Right lobe of liver (tissue), 6 donors: Measurements from ENCODE around the gene COL23A1. TPM values are rescaled to one million over a fixed set of nuclear protein-coding genes. Genes with fewer than 3 reads are reported as not detected.

Experiments
- ATAC-seq, 4 donors: fragments of 200-7000 bp; cut with Tn5 transposase; one replicate each; pipeline ENCODE4 v1.9.1; 2020; ENCODE audit warnings: mild to moderate bottlenecking in 4 of 4, moderate library complexity in 4 of 4
- DNase-seq, 3 donors: peaks; one replicate each; pipeline ENCODE4 v3.0.0-alpha.2; 2020
- H3K27ac ChIP-seq, 3 donors: fragments of 200-600 bp; one replicate each; pipeline ENCODE4 v1.8.0; 2022
- H3K27me3 ChIP-seq, 2 donors: fragments of 200-600 bp; one replicate each; pipeline ENCODE4 v1.8.0; 2022
- H3K36me3 ChIP-seq, 4 donors: fragments of 200-600 bp; sonication (generic) in 1 of 4; one replicate each; pipeline versions ENCODE4 v1.5.1 to v1.8.0; 2017 to 2022; ENCODE audit warnings: control low read depth in 1 of 4
- H3K4me1 ChIP-seq, 4 donors: fragments of 200-600 bp; sonication (generic) in 1 of 4; one replicate each; pipeline versions ENCODE4 v1.5.1 to v1.8.0; 2017 to 2022; ENCODE audit warnings: control low read depth in 1 of 4
- H3K4me3 ChIP-seq, 3 donors: fragments of 200-600 bp; one replicate each; pipeline ENCODE4 v1.8.0; 2022
- H3K9me3 ChIP-seq, 4 donors: fragments of 200-600 bp; sonication (generic) in 1 of 4; one replicate each; pipeline versions ENCODE4 v1.5.1 to v1.8.0; 2017 to 2022; ENCODE audit warnings: control low read depth in 1 of 4
- CTCF ChIP-seq, 4 donors: fragments of 200-600 bp in 3 of 4; fragments of 450-650 bp in 1 of 4; IDR thresholded peaks; one replicate each; pipeline versions ENCODE4 v1.5.1 to v1.8.0; 2016 to 2022; ENCODE audit warnings: antibody characterized with exemption in 4 of 4, mild to moderate bottlenecking in 2 of 4
- POLR2A ChIP-seq: fragments of 450-650 bp; IDR thresholded peaks from one replicate; pipeline ENCODE4 v1.6.1; 2017; ENCODE audit warnings: antibody characterized with exemption, mild to moderate bottlenecking
- WGBS: methylation state at CpG from one replicate; pipeline ENCODE4 v1.1.6; 2018; ENCODE audit warnings: low coverage, low lambda C conversion rate; ENCODE audit not compliant: insufficient coverage; ENCODE audit errors: missing lambda C conversion rate; 5-methylcytosine and 5-hydroxymethylcytosine counted together
- intact Hi-C, 2 donors: fragments of 100-400 bp; cut with DNase I; formaldehyde crosslinking; loops; one replicate each; pipeline versions ENCODE4 v1.11.2 to v1.14.1; 2022
- total RNA-seq, 6 experiments: library from RNA; depleted of rRNA in 2 of 6; stranded (reverse); fragments of >200 nt in 2 of 6; fragmentation: NEBNext Ultra II Directional in 3 of 6; extraction: Animal tissue kit (Norgen Biotek cat#: 25700) in 3 of 6; gene quantifications; one replicate each; pipeline versions ENCODE4 v1.1.0 to v1.2.4, GENCODE V29; 2016 to 2023
- donor health status: DM: no; HTN: yes; CAD: no.
- donor health status: DM: no; HTN: no; CAD: no.
- donor health status: DM: no; HTN: no; CAD: no.
- donor health status: DM: no; HTN: yes; CAD: no.
- donor health status: DM: no; HTN: yes; CAD: no.

Gene COL23A1
- total RNA-seq, 6 experiments from 2014 or later, result 0.25 to 1.2 (median 0.50) TPM

GRCh38 chr5:178334861-178335260 lies 255.3 kb downstream of the COL23A1 start:
- no peak overlapping the region for H3K4me3 ChIP-seq
- H3K27ac ChIP-seq, result peak overlapping the region; percentile 22 to 47 (median 23)
- H3K27me3 ChIP-seq, result no peaks in the 10 kb centered on the region
- DNase-seq (peak in 1 of 3 donors; percentile 55), ATAC-seq (no peak)
- intact Hi-C loops, result no loop called here
- no peaks in the 10 kb centered on the region for H3K36me3 ChIP-seq
- WGBS, result 87% methylated on average over 6 of the region's 8 CpGs
- H3K4me1 ChIP-seq, result peaks cover 6 to 78% (median 32%) of the 10 kb centered on the region in 4 donors
- no peak for TF ChIP-seq POLR2A
- TF ChIP-seq CTCF (IDR thresholded peaks at IDR 0.05), result no peak
- H3K9me3 ChIP-seq, result no peaks in the 10 kb centered on the region

GRCh38 chr5:178333821-178334481 lies 256.2 kb downstream of the COL23A1 start:
- intact Hi-C loops, result no loop called here

GRCh38 chr5:178332210-178332641 lies 258.0 kb downstream of the COL23A1 start:
- Histone ChIP-seq H3K27ac (peak overlapping the region; percentile 29 to 61 (median 56)), H3K4me3 (no peak overlapping the region), H3K4me1 (peaks cover 6 to 60% (median 29%) of the 10 kb centered on the region in 4 donors), H3K36me3 (no peaks in the 10 kb centered on the region), H3K27me3 (no peaks in the 10 kb centered on the region), H3K9me3 (no peaks in the 10 kb centered on the region)
- DNase-seq (no peak), ATAC-seq (peak; percentile 1 to 10 (median 7))
- no peak for TF ChIP-seq POLR2A
- no peak for TF ChIP-seq CTCF (IDR thresholded peaks at IDR 0.05)
- 69% methylated on average over 3 of the region's 7 CpGs for WGBS
- intact Hi-C loops, result no loop called here

More at GRCh38 chr5:178333821-178334481, 256.2 kb downstream of the COL23A1 start:
- Histone ChIP-seq H3K27me3 (no peaks in the 10 kb centered on the region), H3K36me3 (no peaks in the 10 kb centered on the region), H3K4me1 (peaks cover 6 to 71% (median 32%) of the 10 kb centered on the region in 4 donors), H3K4me3 (no peak overlapping the region), H3K9me3 (no peaks in the 10 kb centered on the region), H3K27ac (peak overlapping the region in 2 of 3 donors; percentile 22 to 47)
- ATAC-seq, result no peak
- WGBS, result 78% methylated on average over 13 of the region's 21 CpGs
- no peak for TF ChIP-seq POLR2A
- no peak for TF ChIP-seq CTCF (IDR thresholded peaks at IDR 0.05)
- DNase-seq, result peak in 1 of 3 donors; percentile 35

- peak overlapping the region; percentile 39 to 61 (median 56) for H3K27ac ChIP-seq
- peak; percentile 73 to 87 (median 80) for ATAC-seq
Observed at GRCh38 chr5:178331491-178331996, 258.6 kb downstream of the COL23A1 start.

More at GRCh38 chr5:178331491-178331996, 258.6 kb downstream of the COL23A1 start:
- H3K4me3 ChIP-seq, result no peak overlapping the region
- H3K27me3 ChIP-seq, result no peaks in the 10 kb centered on the region
- TF ChIP-seq CTCF (IDR thresholded peaks at IDR 0.05) (no peak), POLR2A (peak; percentile 51)
- DNase-seq, result peak; percentile 76 to 88 (median 86)
- H3K36me3 ChIP-seq, result no peaks in the 10 kb centered on the region
- 0% methylated on average over 5 of the region's 15 CpGs for WGBS
- intact Hi-C loops, result no loop called here
- peaks cover 6 to 53% (median 26%) of the 10 kb centered on the region in 4 donors for H3K4me1 ChIP-seq
- H3K9me3 ChIP-seq, result no peaks in the 10 kb centered on the region
